ENCODE measurements around the gene FHDC1.
"Not testable (repeated sequence)": the region's sequence is repeated elsewhere in the genome, so short reads cannot be mapped to it uniquely, and the experiment has no call there.

FHDC1 gene

GRCh38 chr4:152935631-152936445, at the start of gene FHDC1:
TSS of gene FHDC1 (plus strand) at chr4:152936323. CDS start at chr4:152943058, 6,735 bp downstream.
- DNase-seq (ENCODE audit: low read depth in 2 of 3, low spot score in 1 of 3) = no peak

- no peak for DNase-seq (ENCODE audit: low read depth in 2 of 3, low spot score in 1 of 3)
These were observed 48.1 kb upstream of the FHDC1 start for GRCh38 chr4:152887981-152888380.

- DNase-seq (ENCODE audit: low read depth in 2 of 3, low spot score in 1 of 3) = no peak
These were observed 43.1 kb upstream of the FHDC1 start for GRCh38 chr4:152892974-152893373.

GRCh38 chr4:152894673-152895072, 41.5 kb upstream of the FHDC1 start:
- no peak for DNase-seq (ENCODE audit: low read depth in 2 of 3, low spot score in 1 of 3)

GRCh38 chr4:152896811-152897210, 39.3 kb upstream of the FHDC1 start:
- no peak for DNase-seq (ENCODE audit: low read depth in 2 of 3, low spot score in 1 of 3)

GRCh38 chr4:152898133-152898532, 38.0 kb upstream of the FHDC1 start:
- not testable (repeated sequence) for DNase-seq (ENCODE audit: low read depth in 2 of 3, low spot score in 1 of 3)

GRCh38 chr4:152898606-152899005, 37.5 kb upstream of the FHDC1 start:
- no peak for DNase-seq (ENCODE audit: low read depth in 2 of 3, low spot score in 1 of 3)

- DNase-seq (ENCODE audit: low read depth in 2 of 3, low spot score in 1 of 3) = no peak
These were observed 35.7 kb upstream of the FHDC1 start for GRCh38 chr4:152900395-152900794.

GRCh38 chr4:152901205-152901604, 34.9 kb upstream of the FHDC1 start:
- DNase-seq (ENCODE audit: low read depth in 2 of 3, low spot score in 1 of 3) = no peak

GRCh38 chr4:152903658-152904057, 32.5 kb upstream of the FHDC1 start:
- no peak for DNase-seq (ENCODE audit: low read depth in 2 of 3, low spot score in 1 of 3)

GRCh38 chr4:152909901-152910300, 26.2 kb upstream of the FHDC1 start:
- no peak for DNase-seq (ENCODE audit: low read depth in 2 of 3, low spot score in 1 of 3)

- no peak for DNase-seq (ENCODE audit: low read depth in 2 of 3, low spot score in 1 of 3)
These were observed 25.6 kb upstream of the FHDC1 start for GRCh38 chr4:152910521-152910920.

GRCh38 chr4:152917543-152918395, 18.4 kb upstream of the FHDC1 start:
- no peak for DNase-seq (ENCODE audit: low read depth in 2 of 3, low spot score in 1 of 3)

GRCh38 chr4:152919826-152920225, 16.3 kb upstream of the FHDC1 start:
- DNase-seq (ENCODE audit: low read depth in 2 of 3, low spot score in 1 of 3) = no peak

- DNase-seq (ENCODE audit: low read depth in 2 of 3, low spot score in 1 of 3) = no peak
These were observed 15.4 kb upstream of the FHDC1 start for GRCh38 chr4:152920768-152921167.

- DNase-seq (ENCODE audit: low read depth in 2 of 3, low spot score in 1 of 3) = no peak
These were observed 14.8 kb upstream of the FHDC1 start for GRCh38 chr4:152921284-152921683.

- DNase-seq (ENCODE audit: low read depth in 2 of 3, low spot score in 1 of 3) = no peak
These were observed 10.3 kb upstream of the FHDC1 start for GRCh38 chr4:152925851-152926250.

GRCh38 chr4:152926959-152927358, 9.2 kb upstream of the FHDC1 start:
- no peak for DNase-seq (ENCODE audit: low read depth in 2 of 3, low spot score in 1 of 3)

- DNase-seq (ENCODE audit: low read depth in 2 of 3, low spot score in 1 of 3) = no peak
These were observed 8.4 kb upstream of the FHDC1 start for GRCh38 chr4:152927737-152928136.

- DNase-seq (ENCODE audit: low read depth in 2 of 3, low spot score in 1 of 3) = no peak
These were observed 7.8 kb upstream of the FHDC1 start for GRCh38 chr4:152928286-152928685.

GRCh38 chr4:152929888-152930287, 6.2 kb upstream of the FHDC1 start:
- DNase-seq (ENCODE audit: low read depth in 2 of 3, low spot score in 1 of 3) = no peak

GRCh38 chr4:152935143-152935542, 980 bp upstream of the FHDC1 start:
- peak in 1 of 3 donors; percentile 16 for DNase-seq (ENCODE audit: low read depth in 2 of 3, low spot score in 1 of 3)

Measured in stimulated activated CD4-positive, alpha-beta T cell treated with anti-CD3 and anti-CD28 coated beads, Interleukin-12 subunit alpha, Interleukin-12 subunit beta, amount 100 ng/mL, for 48 hours (primary cell).